Endothelial cell of umbilical vein (primary cell): Measurements from ENCODE around the gene WDFY2. TPM values are rescaled to one million over a fixed set of nuclear protein-coding genes. Genes with fewer than 3 reads are reported as not detected.

ENCODE experiments used
- BruUV-seq: library from RNA; stranded (reverse); fragments of 400-500 nt; replicated peaks from 2 replicates; lab custom pipeline; 2021; lab: Mats Ljungman, UMichigan
- CTCF ChIA-PET: fragments of 300-600, 350-600 bp; sonication (Branson Sonifier 250); formaldehyde crosslinking; loops from one replicate; lab custom pipeline; 2021; ENCODE audit warnings: antibody characterized with exemption, inconsistent platforms; lab: Charles Lee
- POLR2A ChIA-PET: fragments of 300-600, 350-600 bp; sonication (Branson Sonifier 250); formaldehyde crosslinking; loops from one replicate; lab custom pipeline; 2021; ENCODE audit warnings: antibody characterized with exemption, inconsistent platforms; lab: Charles Lee
- DNase-seq: peaks from one replicate; pipeline ENCODE4 v3.0.0-alpha.2; 2011; ENCODE audit warnings: low read depth, low spot score
- FAIRE-seq: peaks from 2 replicates; lab custom pipeline; 2011; peaks lifted over from hg19 to GRCh38; lab: Jason Lieb, UNC
- H2AFZ ChIP-seq: 2 replicates; pipeline ENCODE4 v1.6.0; 2012; ENCODE audit warnings: low read depth, low read length, control low read depth, inconsistent platforms
- H3K27ac ChIP-seq: 2 replicates; pipeline ENCODE4 v1.5.1; 2011; ENCODE audit warnings: low read depth, mild to moderate bottlenecking, control low read depth, low read length, moderate library complexity; ENCODE audit not compliant: insufficient read depth
- H3K27me3 ChIP-seq, 2 experiments: 2 replicates each; pipeline versions ENCODE4 v1.6.0 to v1.6.1; 2011; ENCODE audit warnings: low read length in 2 of 2, mixed read lengths in 1 of 2; ENCODE audit not compliant: control insufficient read depth in 2 of 2, insufficient read depth in 2 of 2
- H3K36me3 ChIP-seq, 2 experiments: 2 replicates in 1 of 2; 3 replicates in 1 of 2; pipeline ENCODE4 v1.5.1; 2011; ENCODE audit warnings: low read length in 2 of 2, mild to moderate bottlenecking in 1 of 2, moderate library complexity in 1 of 2; ENCODE audit not compliant: control insufficient read depth in 2 of 2, insufficient read depth in 2 of 2; ENCODE audit errors: extremely low read depth in 1 of 2
- H3K4me1 ChIP-seq: 3 replicates; pipeline ENCODE4 v1.5.1; 2011; ENCODE audit warnings: mild to moderate bottlenecking, low read length; ENCODE audit not compliant: control insufficient read depth, insufficient read depth; ENCODE audit errors: extremely low read depth
- H3K4me2 ChIP-seq: 2 replicates; pipeline ENCODE4 v1.6.1; 2011; ENCODE audit warnings: low read length, control low read depth, mixed read lengths; ENCODE audit not compliant: insufficient read depth
- H3K4me3 ChIP-seq, 3 experiments: fragments of 200-600 bp in 1 of 3; sonication (generic), shearing (Covaris generic) in 1 of 3; replicated peaks in 1 of 3; 2 replicates each; pipeline ENCODE4 v1.5.1; 2011 to 2016; ENCODE audit warnings: control low read depth in 3 of 3, low read length in 3 of 3, mild to moderate bottlenecking in 2 of 3, inconsistent platforms in 1 of 3, low read depth in 1 of 3, moderate library complexity in 1 of 3; ENCODE audit not compliant: insufficient read depth in 1 of 3
- H3K79me2 ChIP-seq: 2 replicates; pipeline ENCODE4 v1.6.0; 2012; ENCODE audit warnings: low read length, inconsistent platforms; ENCODE audit not compliant: control insufficient read depth, insufficient read depth
- H3K9ac ChIP-seq: replicated peaks from 2 replicates; pipeline ENCODE3; 2011; ENCODE audit warnings: low read length, control low read depth; ENCODE audit not compliant: insufficient read depth; ENCODE audit errors: extremely low read depth
- H3K9me1 ChIP-seq: replicated peaks from 3 replicates; pipeline ENCODE4 v1.6.0; 2011; ENCODE audit warnings: mild to moderate bottlenecking, low read length; ENCODE audit not compliant: control insufficient read depth, insufficient read depth; ENCODE audit errors: extremely low read depth
- H3K9me3 ChIP-seq: replicated peaks from 2 replicates; pipeline ENCODE4 v1.5.1; 2012; ENCODE audit warnings: low read length, inconsistent platforms; ENCODE audit not compliant: control insufficient read depth, insufficient read depth
- H4K20me1 ChIP-seq: replicated peaks from 2 replicates; pipeline ENCODE3; 2011; ENCODE audit warnings: mild to moderate bottlenecking, low read length; ENCODE audit not compliant: control insufficient read depth, insufficient read depth; ENCODE audit errors: extremely low read depth
- EZH2 ChIP-seq: IDR thresholded peaks from 2 replicates; pipeline ENCODE4 v1.6.1; 2012; ENCODE audit warnings: borderline replicate concordance, low read depth, mild to moderate bottlenecking, moderate library complexity, low read length, inconsistent platforms; ENCODE audit not compliant: severe bottlenecking
- FOS ChIP-seq: IDR thresholded peaks from 2 replicates; pipeline ENCODE4 v1.6.1; 2011; ENCODE audit warnings: mild to moderate bottlenecking, low read length, moderate library complexity, borderline replicate concordance; ENCODE audit not compliant: insufficient read depth
- GATA2 ChIP-seq: IDR thresholded peaks from 2 replicates; pipeline ENCODE4 v1.7.0; 2011; ENCODE audit warnings: low read depth, mild to moderate bottlenecking, moderate library complexity, mixed read lengths, low read length; ENCODE audit not compliant: insufficient read length, insufficient read depth
- JUN ChIP-seq: IDR thresholded peaks from 2 replicates; pipeline ENCODE4 v1.6.1; 2011; ENCODE audit warnings: borderline replicate concordance, low read depth; ENCODE audit not compliant: insufficient read length, insufficient read depth
- POLR2A ChIP-seq: IDR thresholded peaks from 2 replicates; pipeline ENCODE4 v1.6.1; 2012; ENCODE audit warnings: low read depth, mild to moderate bottlenecking, control low read depth, low read length
- POLR2AphosphoS5 ChIP-seq: IDR thresholded peaks from 2 replicates; pipeline ENCODE4 v1.6.1; 2012; ENCODE audit warnings: low read depth, mild to moderate bottlenecking, control low read depth, low read length, moderate library complexity; ENCODE audit not compliant: insufficient read depth
- dilution Hi-C: fragments of 300-500 bp; cut with MboI; formaldehyde crosslinking; loops from one replicate; pipeline ENCODE4 v1.15.0; 2019; ENCODE audit warnings: low sequenced_read_pairs; ENCODE audit not compliant: extremely low pct_ligation_motif_present
- intact Hi-C: fragments of 100-400 bp; cut with micrococcal nuclease; formaldehyde crosslinking; loops from one replicate; pipeline ENCODE4 v1.10.0; 2022
- polyA plus RNA-seq, 4 experiments: library from polyadenylated mRNA; depleted of rRNA in 3 of 4; stranded (reverse) in 3 of 4; unstranded in 1 of 4; fragments of >200 nt; gene quantifications; 2 replicates each; pipeline versions ENCODE4 v1.2.1 to v1.2.3, GENCODE V29; 2011 to 2012; ENCODE audit warnings: missing spikeins in 1 of 4
- total RNA-seq: library from RNA; stranded (reverse); gene quantifications from 2 replicates; pipeline ENCODE4 v1.2.3, GENCODE V29; 2021
- TF ChIP-seq, protein P1 (sequence below): IDR thresholded peaks from 2 replicates; pipeline ENCODE4 v1.6.1; 2011; ENCODE audit not compliant: insufficient read depth, insufficient read length
- TF ChIP-seq, protein P2 (sequence below), 2 donors: IDR thresholded peaks; 1 replicate in 1 of 2; 2 replicates in 1 of 2; pipeline ENCODE4 v1.5.1; 2011; ENCODE audit warnings: low read length in 2 of 2, mild to moderate bottlenecking in 2 of 2, moderate library complexity in 2 of 2, control low read depth in 1 of 2, inconsistent platforms in 1 of 2, low read depth in 1 of 2; ENCODE audit not compliant: insufficient read depth in 1 of 2; ENCODE audit errors: extremely low read depth in 1 of 2

WDFY2 gene
- total and polyA plus RNA-seq, 2 donors (not counting 3 experiments of a cell fraction or from before 2014, with no cell fraction given): 2.1 to 5.5 TPM

DNA sequence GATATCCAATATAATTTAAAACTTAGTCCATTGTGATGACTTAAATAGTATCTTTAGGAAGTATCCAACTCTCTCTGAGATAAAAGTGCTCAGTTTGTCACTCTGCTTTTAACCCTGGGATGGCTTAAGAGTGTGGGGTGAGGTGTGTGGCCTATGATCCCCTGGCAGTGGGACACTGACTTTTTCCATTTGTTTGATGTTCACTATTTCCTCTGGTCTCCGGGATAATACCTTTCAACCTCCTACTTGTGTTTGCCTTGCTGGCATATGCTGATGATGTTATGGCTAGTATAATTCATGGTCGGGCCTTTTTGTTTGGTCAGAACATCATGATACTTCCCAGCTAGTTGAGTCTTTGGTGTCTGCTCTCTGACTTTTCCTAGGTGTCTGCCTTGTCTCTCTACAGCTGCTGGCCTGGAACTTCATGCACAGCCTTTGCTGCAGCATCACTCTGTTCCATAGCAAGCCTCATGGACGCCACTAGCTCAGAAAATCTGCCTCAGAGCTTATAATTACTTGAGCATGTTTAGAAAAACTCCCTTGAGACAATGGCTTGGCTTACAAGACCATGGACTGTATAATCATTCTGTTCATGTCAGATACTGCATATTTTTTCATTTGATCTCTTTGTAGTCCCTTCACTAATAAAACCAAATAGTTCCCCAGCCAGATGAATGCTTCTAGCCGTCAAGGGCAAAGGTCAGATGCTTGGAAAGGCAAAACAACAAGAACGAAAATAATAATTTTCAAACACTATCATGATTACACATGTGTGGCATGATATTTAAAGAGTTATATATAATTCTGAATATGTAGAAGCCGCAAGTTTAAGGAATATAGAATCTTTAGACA is 75.2 kb downstream of the WDFY2 start:
- intact Hi-C loops (no loop called here), dilution Hi-C loops (no loop called here)
- CTCF ChIA-PET: no interaction called here
- POLR2A ChIA-PET: no interaction called here
- Histone ChIP-seq H3K4me3 (no peak overlapping the region), H3K4me1 (no peaks in the 10 kb centered on the region), H3K27ac (no peak overlapping the region), H3K36me3 (no peaks in the 10 kb centered on the region), H3K9ac (no peak overlapping the region), H2AFZ (no peak overlapping the region), H3K9me1 (no peaks in the 10 kb centered on the region), H3K4me2 (no peak overlapping the region), H3K79me2 (no peaks in the 10 kb centered on the region), H3K27me3 (no peaks in the 10 kb centered on the region), H4K20me1 (no peaks in the 10 kb centered on the region), H3K9me3 (no peaks in the 10 kb centered on the region)
- DNase-seq (no peak), FAIRE-seq (no peak)
- TF ChIP-seq, protein P1, sequence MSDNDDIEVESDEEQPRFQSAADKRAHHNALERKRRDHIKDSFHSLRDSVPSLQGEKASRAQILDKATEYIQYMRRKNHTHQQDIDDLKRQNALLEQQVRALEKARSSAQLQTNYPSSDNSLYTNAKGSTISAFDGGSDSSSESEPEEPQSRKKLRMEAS: no peak
- TF ChIP-seq, protein P2, sequence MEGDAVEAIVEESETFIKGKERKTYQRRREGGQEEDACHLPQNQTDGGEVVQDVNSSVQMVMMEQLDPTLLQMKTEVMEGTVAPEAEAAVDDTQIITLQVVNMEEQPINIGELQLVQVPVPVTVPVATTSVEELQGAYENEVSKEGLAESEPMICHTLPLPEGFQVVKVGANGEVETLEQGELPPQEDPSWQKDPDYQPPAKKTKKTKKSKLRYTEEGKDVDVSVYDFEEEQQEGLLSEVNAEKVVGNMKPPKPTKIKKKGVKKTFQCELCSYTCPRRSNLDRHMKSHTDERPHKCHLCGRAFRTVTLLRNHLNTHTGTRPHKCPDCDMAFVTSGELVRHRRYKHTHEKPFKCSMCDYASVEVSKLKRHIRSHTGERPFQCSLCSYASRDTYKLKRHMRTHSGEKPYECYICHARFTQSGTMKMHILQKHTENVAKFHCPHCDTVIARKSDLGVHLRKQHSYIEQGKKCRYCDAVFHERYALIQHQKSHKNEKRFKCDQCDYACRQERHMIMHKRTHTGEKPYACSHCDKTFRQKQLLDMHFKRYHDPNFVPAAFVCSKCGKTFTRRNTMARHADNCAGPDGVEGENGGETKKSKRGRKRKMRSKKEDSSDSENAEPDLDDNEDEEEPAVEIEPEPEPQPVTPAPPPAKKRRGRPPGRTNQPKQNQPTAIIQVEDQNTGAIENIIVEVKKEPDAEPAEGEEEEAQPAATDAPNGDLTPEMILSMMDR (IDR thresholded peaks at IDR 0.05; ENCODE audit: extremely low read depth in 1 of 2, insufficient read depth in 1 of 2, low read depth in 1 of 2, low read length in 2 of 2): no peak
- no peak for TF ChIP-seq GATA2
- no peak for TF ChIP-seq FOS
- no peak for TF ChIP-seq EZH2
- no peak for TF ChIP-seq POLR2AphosphoS5
- no peak for TF ChIP-seq POLR2A
- no peak for TF ChIP-seq JUN
- no TSS peak for BruUV-seq
